GM12878 (cell line): ENCODE results near the gene ZBTB42. TPM values are rescaled to one million over a fixed set of nuclear protein-coding genes. Genes with fewer than 3 reads are reported as not detected.

Experiments
- CEBPZ ChIP-seq: fragments of 150-350 bp; IDR thresholded peaks from 2 replicates; pipeline ENCODE4 v1.6.1; 2016; ENCODE audit warnings: low read depth, low read length
- RCOR1 ChIP-seq: conservative IDR thresholded peaks from 2 replicates; pipeline ENCODE4 v1.6.1; 2012; ENCODE audit warnings: low read depth, low read length, improper control_type of control experiment
- SMAD1 ChIP-seq: fragments of 450-650 bp; IDR thresholded peaks from 2 replicates; pipeline ENCODE4 v1.6.1; 2018; ENCODE audit warnings: mild to moderate bottlenecking, low read depth; ENCODE audit not compliant: partially characterized antibody
- SMC3 ChIP-seq: IDR thresholded peaks from 2 replicates; pipeline ENCODE4 v1.6.1; 2011; ENCODE audit warnings: low read length, improper control_type of control experiment, borderline replicate concordance
- ZBTB40 ChIP-seq: fragments of 450-650 bp; IDR thresholded peaks from 2 replicates; pipeline ENCODE4 v1.6.1; 2016; ENCODE audit warnings: mild to moderate bottlenecking, moderate library complexity, borderline replicate concordance
- polyA plus RNA-seq, 11 experiments: library from polyadenylated mRNA; depleted of rRNA in 4 of 11; unstranded in 6 of 11; stranded (reverse) in 5 of 11; fragments of >200 nt; fragmentation: Nextera tagmentation in 4 of 11; fragmentation: Illumina TruSeq in 1 of 11; extraction: Ambion mirVana in 4 of 11; extraction: Trizol in 1 of 11; gene quantifications; 1 replicate in 1 of 11; 2 replicates in 10 of 11; pipeline versions ENCODE4 v1.2.1 to v1.2.3, GENCODE V29; 2011 to 2016; ENCODE audit warnings: inconsistent platforms in 2 of 11, missing spikeins in 2 of 11, low read depth in 1 of 11
- total RNA-seq, 4 experiments: library from RNA; depleted of rRNA in 3 of 4; stranded (reverse); fragments of >200 nt in 3 of 4; fragmentation: Illumina TruSeq in 1 of 4; extraction: Trizol in 1 of 4; gene quantifications; 2 replicates each; pipeline versions ENCODE4 v1.2.1 to v1.2.3, GENCODE V29; 2013 to 2021

ZBTB42 gene
- total and polyA plus RNA-seq, 10 of the 15 experiments (the other 5 are each of a cell fraction or from before 2014, with no cell fraction given) = 0.05 to 1.2 (median 0.37) TPM; not detected in 2

- TF ChIP-seq ZBTB40 = no peak
- TF ChIP-seq SMC3 = no peak
- no peak for TF ChIP-seq SMAD1
- TF ChIP-seq CEBPZ = no peak
- TF ChIP-seq RCOR1 = no peak
Observed at GRCh38 chr14:104767634-104767918, 33.3 kb upstream of the ZBTB42 start (continued).
